Mesendoderm (in vitro differentiated cells): ENCODE data around the gene DNAJC11.
A peak's percentile ranks its signal among the peaks of the same experiment; 100 is the strongest.

ENCODE experiments used
- DNase-seq: peaks from one replicate; pipeline ENCODE4 v3.0.0; 2013
- H2AK5ac ChIP-seq: 2 replicates; pipeline ENCODE4 v1.6.1; 2013; ENCODE audit warnings: low read length, inconsistent platforms
- H2BK120ac ChIP-seq: 2 replicates; pipeline ENCODE4 v1.6.1; 2013; ENCODE audit warnings: low read depth, mild to moderate bottlenecking, low read length, moderate library complexity, mixed read lengths
- H2BK15ac ChIP-seq: replicated peaks from 2 replicates; pipeline ENCODE4 v1.6.1; 2013; ENCODE audit warnings: low read depth, mild to moderate bottlenecking, moderate library complexity
- H2BK5ac ChIP-seq: 2 replicates; pipeline ENCODE4 v1.6.1; 2013; ENCODE audit warnings: low read length, inconsistent platforms
- H3K18ac ChIP-seq: 2 replicates; pipeline ENCODE4 v1.6.1; 2013; ENCODE audit warnings: mild to moderate bottlenecking, low read length, mixed read lengths
- H3K23ac ChIP-seq: one replicate; pipeline ENCODE4 v1.6.1; 2013; ENCODE audit warnings: low read length
- H3K27ac ChIP-seq: 2 replicates; pipeline ENCODE4 v1.5.1; 2013; ENCODE audit warnings: low read depth, mild to moderate bottlenecking, inconsistent platforms, low read length, moderate library complexity
- H3K27me3 ChIP-seq: 2 replicates; pipeline ENCODE4 v1.6.1; 2013; ENCODE audit warnings: low read length, control low read depth, mild to moderate bottlenecking, inconsistent platforms; ENCODE audit not compliant: insufficient read depth, poor library complexity
- H3K36me3 ChIP-seq: 2 replicates; pipeline ENCODE4 v1.6.1; 2013; ENCODE audit warnings: low read length, inconsistent platforms; ENCODE audit not compliant: control insufficient read depth, insufficient read depth
- H3K4ac ChIP-seq: one replicate; pipeline ENCODE4 v1.6.1; 2013; ENCODE audit warnings: low read depth, mild to moderate bottlenecking, low read length, moderate library complexity
- H3K4me1 ChIP-seq: 2 replicates; pipeline ENCODE4 v1.6.1; 2013; ENCODE audit warnings: low read depth, low read length, inconsistent platforms; ENCODE audit not compliant: control insufficient read depth
- H3K4me2 ChIP-seq: 2 replicates; pipeline ENCODE4 v1.6.1; 2013; ENCODE audit warnings: low read length
- H3K4me3 ChIP-seq: 2 replicates; pipeline ENCODE4 v1.5.1; 2013; ENCODE audit warnings: mild to moderate bottlenecking, low read length
- H3K56ac ChIP-seq: one replicate; pipeline ENCODE4 v1.6.1; 2013; ENCODE audit warnings: low read length
- H3K79me1 ChIP-seq: 2 replicates; pipeline ENCODE4 v1.6.1; 2013; ENCODE audit warnings: low read length, inconsistent platforms
- H3K79me2 ChIP-seq: 2 replicates; pipeline ENCODE4 v1.6.1; 2013; ENCODE audit warnings: mild to moderate bottlenecking, low read length; ENCODE audit not compliant: control insufficient read depth, insufficient read depth
- H3K9ac ChIP-seq: 2 replicates; pipeline ENCODE4 v1.6.1; 2013; ENCODE audit warnings: low read length, inconsistent platforms
- H4K5ac ChIP-seq: one replicate; pipeline ENCODE4 v1.6.1; 2013; ENCODE audit warnings: low read length
- H4K8ac ChIP-seq: one replicate; pipeline ENCODE4 v1.6.1; 2013; ENCODE audit warnings: low read depth, mild to moderate bottlenecking, control low read depth, low read length, moderate library complexity
- WGBS: extraction: QIAGEN DNeasy Blood & Tissue Kit; methylation state at CpG from one replicate; pipeline ENCODE4 v1.1.7; 2013; ENCODE audit warnings: low lambda C conversion rate, missing lambda C conversion rate; ENCODE audit not compliant: insufficient coverage; ENCODE audit errors: extremely low coverage; 5-methylcytosine and 5-hydroxymethylcytosine counted together

The DNAJC11 gene

DNA sequence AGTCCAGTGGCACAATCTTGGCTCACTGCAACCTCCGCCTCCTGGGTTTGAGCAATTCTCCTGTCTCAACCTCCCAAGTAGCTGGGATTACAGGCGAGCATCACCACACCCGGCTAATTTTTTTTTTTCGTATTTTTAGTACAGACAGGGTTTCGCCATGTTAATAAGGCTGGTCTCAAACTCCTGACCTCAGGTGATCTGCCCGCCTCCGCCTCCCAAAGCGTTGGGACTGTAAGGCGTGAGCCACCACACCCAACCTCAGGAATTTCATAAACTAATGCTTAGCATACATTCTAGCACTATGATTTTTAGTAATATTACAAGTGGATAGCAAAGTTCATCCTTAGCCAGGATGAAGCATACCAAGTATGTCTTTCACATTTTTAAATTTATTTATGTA, 8.7 kb downstream of the DNAJC11 start:
- Histone ChIP-seq H3K9ac (no peak overlapping the region), H2AK5ac (no peak overlapping the region), H4K8ac (no peak overlapping the region), H3K18ac (no peak overlapping the region), H3K79me2 (peaks cover 39% of the 10 kb centered on the region), H3K4ac (no peak overlapping the region), H3K4me3 (no peak overlapping the region), H3K36me3 (peaks cover 2% of the 10 kb centered on the region), H3K4me2 (no peak overlapping the region), H3K56ac (no peak overlapping the region), H3K23ac (no peak overlapping the region), H3K79me1 (peaks cover 26% of the 10 kb centered on the region), H4K5ac (no peak overlapping the region), H3K27me3 (no peaks in the 10 kb centered on the region), H3K4me1 (peaks cover 4% of the 10 kb centered on the region), H3K27ac (no peak overlapping the region), H2BK15ac (no peak overlapping the region), H2BK120ac (no peak overlapping the region), H2BK5ac (no peak overlapping the region)
- DNase-seq, result no peak
- no CpG with 5 or more reads among the region's 9 CpGs for WGBS

DNA sequence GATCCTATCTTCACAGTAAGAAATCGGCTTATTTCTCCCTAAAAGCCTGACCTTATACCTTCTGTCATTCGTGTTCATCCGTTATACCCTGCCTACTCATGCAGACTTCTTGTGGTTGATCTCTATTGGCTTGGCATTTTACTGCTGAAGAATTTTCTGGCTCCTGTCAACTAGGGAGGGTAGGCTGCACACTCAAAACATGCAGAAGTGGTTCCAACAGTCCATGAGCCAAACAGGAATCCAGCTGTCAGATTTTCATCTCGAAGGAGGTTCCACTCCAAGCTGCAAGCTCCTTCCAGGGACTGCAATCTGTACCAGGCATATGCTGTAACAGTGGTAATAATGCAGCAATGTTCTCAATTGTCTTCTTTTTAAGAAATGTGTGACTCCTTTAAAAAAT, 10.1 kb downstream of the DNAJC11 start:
- Histone ChIP-seq H3K79me2 (peaks cover 37% of the 10 kb centered on the region), H3K4ac (no peak overlapping the region), H3K27ac (no peak overlapping the region), H3K27me3 (no peaks in the 10 kb centered on the region), H3K9ac (no peak overlapping the region), H3K79me1 (peaks cover 25% of the 10 kb centered on the region), H3K18ac (no peak overlapping the region), H2AK5ac (no peak overlapping the region), H2BK120ac (no peak overlapping the region), H3K36me3 (peaks cover 2% of the 10 kb centered on the region), H3K4me1 (peaks cover 4% of the 10 kb centered on the region), H2BK5ac (no peak overlapping the region), H4K5ac (no peak overlapping the region), H4K8ac (no peak overlapping the region), H3K23ac (no peak overlapping the region), H3K56ac (no peak overlapping the region), H3K4me3 (no peak overlapping the region), H3K4me2 (no peak overlapping the region), H2BK15ac (no peak overlapping the region)
- WGBS, result no CpG with 5 or more reads among the region's 4 CpGs
- no peak for DNase-seq

DNA sequence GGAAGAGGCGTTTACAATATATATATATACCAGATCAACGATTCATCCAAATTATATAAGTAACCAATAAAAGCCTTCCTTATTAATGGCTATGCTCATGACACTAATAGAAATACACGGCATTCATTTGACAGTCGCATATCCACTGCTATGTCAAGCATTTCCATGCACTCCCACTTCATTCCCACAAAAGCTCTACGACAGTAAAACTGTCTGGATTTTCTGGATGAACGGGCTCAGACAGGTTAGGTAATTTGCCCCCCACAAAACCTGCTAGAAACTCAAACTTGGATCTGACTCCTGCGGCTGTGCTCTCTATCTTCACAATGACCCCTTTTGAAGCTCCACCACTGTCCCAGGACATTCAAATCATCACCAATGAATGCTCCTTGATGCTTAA, 11.4 kb downstream of the DNAJC11 start:
- no peak overlapping the region for H3K9ac ChIP-seq
- no peak overlapping the region for H3K4ac ChIP-seq
- H2AK5ac ChIP-seq, result no peak overlapping the region
- no peak overlapping the region for H3K18ac ChIP-seq
- WGBS, result no CpG with 5 or more reads among the region's 7 CpGs
- H4K8ac ChIP-seq, result no peak overlapping the region
- H4K5ac ChIP-seq, result no peak overlapping the region
- H2BK15ac ChIP-seq, result no peak overlapping the region
- no peak overlapping the region for H2BK120ac ChIP-seq
- no peak overlapping the region for H3K23ac ChIP-seq
- no peak overlapping the region for H2BK5ac ChIP-seq
- peaks cover 2% of the 10 kb centered on the region for H3K36me3 ChIP-seq
- H3K4me1 ChIP-seq, result peaks cover 4% of the 10 kb centered on the region
- H3K56ac ChIP-seq, result no peak overlapping the region
- H3K27ac ChIP-seq, result no peak overlapping the region
- no peak overlapping the region for H3K4me3 ChIP-seq
- peaks cover 35% of the 10 kb centered on the region for H3K79me2 ChIP-seq
- H3K4me2 ChIP-seq, result no peak overlapping the region
- peaks cover 29% of the 10 kb centered on the region for H3K79me1 ChIP-seq
- DNase-seq, result no peak
- no peaks in the 10 kb centered on the region for H3K27me3 ChIP-seq

DNA sequence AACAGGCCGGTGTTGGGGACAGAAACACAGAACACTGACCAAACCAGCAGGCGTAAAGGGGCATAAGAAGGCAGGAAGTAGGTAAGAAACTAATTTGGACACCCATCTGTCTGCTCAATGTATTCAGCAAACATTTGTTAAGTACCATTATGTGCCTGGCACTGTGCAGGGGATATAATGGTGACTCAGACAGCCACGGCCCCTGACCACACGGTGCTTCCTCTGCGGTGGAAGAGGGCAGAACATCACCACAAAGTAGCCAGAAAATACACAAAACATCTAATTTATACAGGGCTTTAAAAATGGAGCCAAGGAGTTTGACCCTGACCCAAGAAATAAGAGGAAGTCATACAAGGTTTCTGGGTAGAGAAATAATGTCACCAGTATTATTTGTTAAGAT, 12.9 kb downstream of the DNAJC11 start:
- no peak overlapping the region for H4K5ac ChIP-seq
- H3K18ac ChIP-seq, result no peak overlapping the region
- H4K8ac ChIP-seq, result no peak overlapping the region
- peaks cover 32% of the 10 kb centered on the region for H3K79me2 ChIP-seq
- no peaks in the 10 kb centered on the region for H3K27me3 ChIP-seq
- no CpG with 5 or more reads among the region's 5 CpGs for WGBS
- H3K4ac ChIP-seq, result no peak overlapping the region
- peaks cover 2% of the 10 kb centered on the region for H3K36me3 ChIP-seq
- no peak overlapping the region for H3K9ac ChIP-seq
- peaks cover 28% of the 10 kb centered on the region for H3K79me1 ChIP-seq
- no peak overlapping the region for H2BK15ac ChIP-seq
- H3K27ac ChIP-seq, result no peak overlapping the region
- no peak overlapping the region for H3K23ac ChIP-seq
- H3K4me2 ChIP-seq, result no peak overlapping the region
- H3K4me3 ChIP-seq, result no peak overlapping the region
- H2BK120ac ChIP-seq, result no peak overlapping the region
- H2BK5ac ChIP-seq, result no peak overlapping the region
- H2AK5ac ChIP-seq, result no peak overlapping the region
- no peaks in the 10 kb centered on the region for H3K4me1 ChIP-seq
- no peak overlapping the region for H3K56ac ChIP-seq
- DNase-seq, result no peak

GRCh38 chr1:6688001-6688400, 13.6 kb downstream of the DNAJC11 start:
- H2BK120ac ChIP-seq, result no peak overlapping the region
- no peak overlapping the region for H3K4ac ChIP-seq
- H3K27ac ChIP-seq, result no peak overlapping the region
- no peak for DNase-seq
- no CpG with 5 or more reads among the region's 1 CpG for WGBS
- peaks cover 35% of the 10 kb centered on the region for H3K79me2 ChIP-seq
- H2BK5ac ChIP-seq, result no peak overlapping the region
- H4K5ac ChIP-seq, result no peak overlapping the region
- H3K79me1 ChIP-seq, result peaks cover 34% of the 10 kb centered on the region
- no peak overlapping the region for H3K18ac ChIP-seq
- H3K56ac ChIP-seq, result no peak overlapping the region
- no peak overlapping the region for H2BK15ac ChIP-seq
- H3K27me3 ChIP-seq, result no peaks in the 10 kb centered on the region
- peaks cover 2% of the 10 kb centered on the region for H3K36me3 ChIP-seq
- H2AK5ac ChIP-seq, result no peak overlapping the region
- H3K23ac ChIP-seq, result no peak overlapping the region
- H3K4me1 ChIP-seq, result no peaks in the 10 kb centered on the region
- H4K8ac ChIP-seq, result no peak overlapping the region
- H3K4me2 ChIP-seq, result no peak overlapping the region
- no peak overlapping the region for H3K9ac ChIP-seq
- no peak overlapping the region for H3K4me3 ChIP-seq

DNA sequence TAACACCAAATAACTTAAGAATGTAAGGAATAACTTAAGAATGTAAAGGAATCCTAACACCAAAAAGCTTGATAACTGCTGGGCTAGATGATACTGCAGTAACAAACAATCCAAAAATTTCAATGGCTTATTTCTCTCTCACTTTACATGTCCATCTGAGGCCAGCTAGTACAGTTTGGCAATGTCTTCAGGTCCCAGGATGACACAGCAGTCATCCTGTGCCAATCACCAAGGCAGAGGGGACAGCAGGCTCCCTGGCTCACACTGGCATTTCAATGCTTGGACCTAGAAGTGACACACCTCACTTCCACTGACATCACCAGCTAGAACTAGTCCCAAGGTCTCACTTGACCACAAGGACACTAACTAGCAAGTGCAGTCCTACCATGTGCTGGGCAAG, 15.3 kb downstream of the DNAJC11 start:
- peaks cover 32% of the 10 kb centered on the region for H3K79me2 ChIP-seq
- H3K36me3 ChIP-seq, result no peaks in the 10 kb centered on the region
- H3K27me3 ChIP-seq, result no peaks in the 10 kb centered on the region
- H3K4me2 ChIP-seq, result no peak overlapping the region
- no peak overlapping the region for H2AK5ac ChIP-seq
- no peaks in the 10 kb centered on the region for H3K4me1 ChIP-seq
- H3K9ac ChIP-seq, result no peak overlapping the region
- H3K4me3 ChIP-seq, result no peak overlapping the region
- no peak overlapping the region for H2BK5ac ChIP-seq
- peaks cover 31% of the 10 kb centered on the region for H3K79me1 ChIP-seq
- no peak overlapping the region for H3K23ac ChIP-seq
- H4K8ac ChIP-seq, result no peak overlapping the region
- no peak overlapping the region for H3K4ac ChIP-seq
- no peak overlapping the region for H3K56ac ChIP-seq
- peak; percentile 11 for DNase-seq
- no peak overlapping the region for H3K27ac ChIP-seq
- H4K5ac ChIP-seq, result no peak overlapping the region
- no peak overlapping the region for H2BK15ac ChIP-seq
- no peak overlapping the region for H3K18ac ChIP-seq
- H2BK120ac ChIP-seq, result no peak overlapping the region
